ENCODE data around the gene SGSM2. TPM values are rescaled to one million over a fixed set of nuclear protein-coding genes. Genes with fewer than 3 reads are reported as not detected.
A peak's percentile ranks its signal among the peaks of the same experiment; 100 is the strongest.

Gene SGSM2
- total and polyA plus RNA-seq, 2 of the 13 experiments (the other 11 are each of a cell fraction or from before 2014, with no cell fraction given), result 30.4 to 51.3 TPM

- Histone ChIP-seq H4K20me1 (ENCODE audit: insufficient read depth, low read length) (0 out of 2 replicates have a peak, but pooled peaks cover 3% of the 10 kb centered on the region), H3K4me1 (ENCODE audit: insufficient read depth, low read length) (peaks cover 24% of the 10 kb centered on the region), H3K4me3 (replicated peaks in 1 of 3; ENCODE audit: insufficient read depth in 1 of 3, low read depth in 2 of 3, low read length in 3 of 3) (no peak overlapping the region), H3K27ac (ENCODE audit: extremely low read length, insufficient read depth, low read length) (no peak overlapping the region), H3K4me2 (ENCODE audit: low read depth, low read length) (no peak overlapping the region), H3K9ac (ENCODE audit: insufficient read depth, low read depth, low read length) (no peak overlapping the region), H3K79me2 (ENCODE audit: insufficient read depth, low read length) (no peaks in the 10 kb centered on the region), H3K9me3 (ENCODE audit: low read length) (no peaks in the 10 kb centered on the region), H2AFZ (ENCODE audit: low read length) (no peak overlapping the region), H3K36me3 (replicated peaks in 1 of 2; ENCODE audit: control insufficient read depth in 1 of 2, insufficient read depth in 2 of 2, low read length in 2 of 2) (peaks cover 3 to 7% of the 10 kb centered on the region in 2 experiments; a peak in 2 of 5 replicates), H3K27me3 (ENCODE audit: control insufficient read depth in 1 of 2, insufficient read depth in 2 of 2, low read length in 2 of 2) (no peaks in the 10 kb centered on the region)
- DNase-seq (ENCODE audit: low spot score) (no peak), ATAC-seq (no peak), FAIRE-seq (no peak)
- no TSS peak for BruUV-seq (replicated peaks)
- in situ Hi-C loops (cut with HindIII; ENCODE audit: extremely low pct_ligation_motif_present, low pct_unique_long_range_greater_than_20kb) (no loop called here), intact Hi-C loops (cut with micrococcal nuclease; ENCODE audit: unreplicated experiment) (no loop called here)
- ChIA-PET POLR2A (interaction anchor here (1.0 to 1.6 kb wide), 2 partner anchors 11 to 130 kb away, joined by 3 to 4 read pairs; partner anchors contain the start of gene METTL16), CTCF (ENCODE audit: low intra/inter-chr PET ratio, low total read pairs) (interaction anchor here (4.7 kb wide), 1 partner anchor 34 kb away, joined by 65 read pairs; no protein-coding TSS in a partner anchor)
- TF ChIP-seq ZNF354B (CRISPR knock-in tag; IDR thresholded peaks at IDR 0.05), result no peak
- peak; percentile 18 for TF ChIP-seq AGO2 (optimal IDR thresholded peaks at IDR 0.05; ENCODE audit: low read depth, low read length)
- WGBS (ENCODE audit: low lambda C conversion rate), result 92% methylated on average over 11 of the region's 15 CpGs
Observed at GRCh38 chr17:2380950-2381649, 43.8 kb downstream of the SGSM2 start.

GRCh38 chr17:2383628-2384167 is 46.4 kb downstream of the SGSM2 start:
- no peak for ATAC-seq
- no peak overlapping the region for H3K4me3 ChIP-seq (replicated peaks in 1 of 3; ENCODE audit: insufficient read depth in 1 of 3, low read depth in 2 of 3, low read length in 3 of 3)
- peaks cover 4 to 19% of the 10 kb centered on the region in 2 experiments; a peak in 2 of 5 replicates for H3K36me3 ChIP-seq (replicated peaks in 1 of 2; ENCODE audit: control insufficient read depth in 1 of 2, insufficient read depth in 2 of 2, low read length in 2 of 2)
- H3K27ac ChIP-seq (ENCODE audit: extremely low read length, insufficient read depth, low read length), result no peak overlapping the region
- CTCF ChIA-PET (ENCODE audit: low intra/inter-chr PET ratio, low total read pairs), result interaction anchor here (4.7 kb wide), 1 partner anchor 32 kb away, joined by 65 read pairs; no protein-coding TSS in a partner anchor
- no peak for FAIRE-seq
- in situ Hi-C loops (cut with HindIII; ENCODE audit: extremely low pct_ligation_motif_present, low pct_unique_long_range_greater_than_20kb), result no loop called here
- no peak for DNase-seq (ENCODE audit: low spot score)
- POLR2A ChIA-PET, result interaction anchor here (1.9 to 2.4 kb wide), 2 partner anchors 15 to 32 kb away, joined by 19 to 31 read pairs; no protein-coding TSS in a partner anchor
- no peak overlapping the region for H2AFZ ChIP-seq (ENCODE audit: low read length)
- H3K27me3 ChIP-seq (ENCODE audit: control insufficient read depth in 1 of 2, insufficient read depth in 2 of 2, low read length in 2 of 2), result no peaks in the 10 kb centered on the region
- H3K79me2 ChIP-seq (ENCODE audit: insufficient read depth, low read length), result no peaks in the 10 kb centered on the region
- intact Hi-C loops (cut with micrococcal nuclease; ENCODE audit: unreplicated experiment), result loop anchor here (2.0 kb wide), 1 partner anchor 17 kb away; the partner anchor contains the start of gene MNT
- TF ChIP-seq SALL1 (CRISPR knock-in tag; IDR thresholded peaks at IDR 0.05) (0 out of 2 replicates have a peak, but pooled peaks have one; percentile 1), ZBTB39 (CRISPR knock-in tag; IDR thresholded peaks at IDR 0.05) (no peak), ATF7 (IDR thresholded peaks at IDR 0.05) (no peak), ATF7 (CRISPR knock-in tag; IDR thresholded peaks at IDR 0.05) (no peak)
- no peak overlapping the region for H3K4me2 ChIP-seq (ENCODE audit: low read depth, low read length)
- peaks cover 27% of the 10 kb centered on the region for H3K4me1 ChIP-seq (ENCODE audit: insufficient read depth, low read length)
- WGBS (ENCODE audit: low lambda C conversion rate), result 83% methylated on average over 11 of the region's 11 CpGs
- H3K9ac ChIP-seq (ENCODE audit: insufficient read depth, low read depth, low read length), result no peak overlapping the region
- H4K20me1 ChIP-seq (ENCODE audit: insufficient read depth, low read length), result 0 out of 2 replicates have a peak, but pooled peaks cover 3% of the 10 kb centered on the region
- no peaks in the 10 kb centered on the region for H3K9me3 ChIP-seq (ENCODE audit: low read length)
- no TSS peak for BruUV-seq (replicated peaks)

Measured in HepG2 (cell line).